H1 (cell line): ENCODE data around the gene BZW2. TPM values are rescaled to one million over a fixed set of nuclear protein-coding genes. Genes with fewer than 3 reads are reported as not detected.

Source experiments
- CTCF ChIA-PET: fragments of 300-600 bp; sonication (Branson Sonifier 250); formaldehyde crosslinking; loops from one replicate; lab custom pipeline; 2021; ENCODE audit not compliant: partially characterized antibody; lab: Charles Lee
- POLR2A ChIA-PET: fragments of 300-600 bp; sonication (Branson Sonifier 250); formaldehyde crosslinking; loops from one replicate; lab custom pipeline; 2021; ENCODE audit warnings: inconsistent platforms; ENCODE audit not compliant: partially characterized antibody; lab: Charles Lee
- DNase-seq, 2 experiments: peaks; one replicate each; pipeline versions ENCODE4 v3.0.0 to v3.0.0-alpha.2; 2010 to 2022; ENCODE audit warnings: low spot score in 2 of 2, low read depth in 1 of 2, mixed read lengths in 1 of 2
- FAIRE-seq: peaks from 2 replicates; lab custom pipeline; 2011; peaks lifted over from hg19 to GRCh38; lab: Jason Lieb, UNC
- H2AFZ ChIP-seq: 2 replicates; pipeline ENCODE4 v1.8.1; 2012; ENCODE audit warnings: low read length, inconsistent platforms
- H2AK5ac ChIP-seq: 2 replicates; pipeline ENCODE4 v1.6.1; 2013; ENCODE audit warnings: low read depth, low read length
- H2BK120ac ChIP-seq: replicated peaks from 2 replicates; pipeline ENCODE3; 2013; ENCODE audit warnings: low read depth, low read length, inconsistent platforms
- H2BK12ac ChIP-seq: 2 replicates; pipeline ENCODE4 v1.6.1; 2013; ENCODE audit warnings: low read depth, low read length
- H2BK15ac ChIP-seq: 2 replicates; pipeline ENCODE4 v1.6.1; 2013; ENCODE audit warnings: low read length
- H2BK20ac ChIP-seq: 2 replicates; pipeline ENCODE4 v1.6.1; 2013; ENCODE audit warnings: low read length
- H2BK5ac ChIP-seq: 2 replicates; pipeline ENCODE4 v1.6.1; 2013; ENCODE audit warnings: low read depth, low read length
- H3K14ac ChIP-seq: 2 replicates; pipeline ENCODE4 v1.6.1; 2013; ENCODE audit warnings: inconsistent platforms; ENCODE audit not compliant: insufficient read length
- H3K18ac ChIP-seq: 2 replicates; pipeline ENCODE4 v1.6.1; 2013; ENCODE audit warnings: low read length; ENCODE audit errors: extremely low read depth
- H3K23ac ChIP-seq: 2 replicates; pipeline ENCODE4 v1.6.1; 2013; ENCODE audit warnings: inconsistent platforms; ENCODE audit not compliant: insufficient read length
- H3K23me2 ChIP-seq: 2 replicates; pipeline ENCODE4 v1.6.1; 2013; ENCODE audit warnings: low read depth, low read length
- H3K27ac ChIP-seq: 2 replicates; pipeline ENCODE4 v1.6.1; 2011; ENCODE audit warnings: low read depth, low read length, inconsistent platforms
- H3K27me3 ChIP-seq, 4 experiments: replicated peaks in 1 of 4; 1 replicate in 1 of 4; 2 replicates in 3 of 4; pipeline versions ENCODE4 v1.6.1 to v1.8.1; 2011 to 2013; ENCODE audit warnings: low read length in 3 of 4, mild to moderate bottlenecking in 3 of 4, inconsistent platforms in 2 of 4, mixed read lengths in 2 of 4, moderate library complexity in 1 of 4; ENCODE audit not compliant: control insufficient read depth in 3 of 4, insufficient read depth in 3 of 4; ENCODE audit errors: extremely low read depth in 1 of 4
- H3K36me3 ChIP-seq, 4 experiments: 2 replicates each; pipeline versions ENCODE4 v1.6.1 to v1.8.1; 2011 to 2013; ENCODE audit warnings: mild to moderate bottlenecking in 4 of 4, low read length in 3 of 4, moderate library complexity in 2 of 4, control low read depth in 1 of 4, inconsistent platforms in 1 of 4; ENCODE audit not compliant: insufficient read depth in 4 of 4, control insufficient read depth in 2 of 4
- H3K4ac ChIP-seq: replicated peaks from 2 replicates; pipeline ENCODE3; 2013; ENCODE audit warnings: low read length, low read depth, mixed read lengths, inconsistent platforms; ENCODE audit not compliant: insufficient read length
- H3K4me1 ChIP-seq, 4 experiments: replicated peaks in 1 of 4; 1 replicate in 1 of 4; 2 replicates in 3 of 4; pipeline versions ENCODE4 v1.6.1 to v1.8.1; 2011 to 2013; ENCODE audit warnings: low read length in 3 of 4, inconsistent platforms in 2 of 4, mixed read lengths in 1 of 4; ENCODE audit not compliant: insufficient read depth in 4 of 4, control insufficient read depth in 3 of 4
- H3K4me2 ChIP-seq, 2 experiments: 2 replicates each; pipeline versions ENCODE4 v1.6.1 to v1.8.1; 2011 to 2013; ENCODE audit warnings: low read depth in 2 of 2, low read length in 2 of 2, control low read depth in 1 of 2, inconsistent platforms in 1 of 2, mild to moderate bottlenecking in 1 of 2; ENCODE audit not compliant: insufficient read depth in 1 of 2
- H3K4me3 ChIP-seq, 4 experiments: fragments of 200-600, 300-600 bp in 1 of 4; sonication (generic), shearing (Covaris generic), sonication (Bioruptor Twin) in 1 of 4; 2 replicates each; pipeline versions ENCODE4 v1.5.1 to v1.8.1; 2011 to 2016; ENCODE audit warnings: low read length in 4 of 4, low read depth in 3 of 4, control low read depth in 2 of 4, inconsistent platforms in 2 of 4, mild to moderate bottlenecking in 2 of 4, mixed read lengths in 1 of 4, moderate library complexity in 1 of 4; ENCODE audit not compliant: insufficient read depth in 2 of 4; ENCODE audit errors: extremely low read depth in 1 of 4
- H3K56ac ChIP-seq: replicated peaks from 2 replicates; pipeline ENCODE3; 2013; ENCODE audit warnings: low read depth, mild to moderate bottlenecking, mixed read lengths, low read length, inconsistent platforms; ENCODE audit not compliant: insufficient read length
- H3K79me1 ChIP-seq: 2 replicates; pipeline ENCODE4 v1.6.1; 2013; ENCODE audit warnings: low read depth, low read length, control low read depth
- H3K79me2 ChIP-seq, 2 experiments: 2 replicates each; pipeline versions ENCODE4 v1.6.1 to v1.8.1; 2012 to 2013; ENCODE audit warnings: low read length in 2 of 2, mild to moderate bottlenecking in 2 of 2, inconsistent platforms in 1 of 2; ENCODE audit not compliant: insufficient read depth in 2 of 2, control insufficient read depth in 1 of 2
- H3K9ac ChIP-seq, 4 experiments: replicated peaks in 1 of 4; 1 replicate in 1 of 4; 2 replicates in 3 of 4; pipeline versions ENCODE4 v1.6.1 to v1.8.1; 2011 to 2013; ENCODE audit warnings: low read depth in 3 of 4, low read length in 3 of 4, control low read depth in 2 of 4, mild to moderate bottlenecking in 2 of 4, moderate library complexity in 2 of 4, inconsistent platforms in 1 of 4; ENCODE audit errors: extremely low read depth in 1 of 4
- H3K9me3 ChIP-seq, 2 experiments: 2 replicates each; pipeline versions ENCODE4 v1.6.1 to v1.8.1; 2012 to 2013; ENCODE audit warnings: mild to moderate bottlenecking in 2 of 2, moderate library complexity in 2 of 2, control low read depth in 1 of 2, inconsistent platforms in 1 of 2, low read depth in 1 of 2, low read length in 1 of 2, mixed read lengths in 1 of 2; ENCODE audit not compliant: insufficient read depth in 2 of 2
- H4K20me1 ChIP-seq, 2 experiments: replicated peaks in 1 of 2; 2 replicates each; pipeline versions ENCODE3 to v1.8.1; 2011 to 2013; ENCODE audit warnings: inconsistent platforms in 2 of 2, low read length in 2 of 2, mild to moderate bottlenecking in 1 of 2; ENCODE audit not compliant: insufficient read depth in 2 of 2, control insufficient read depth in 1 of 2
- H4K5ac ChIP-seq: 2 replicates; pipeline ENCODE4 v1.6.1; 2013; ENCODE audit warnings: low read length, low read depth, mixed read lengths, inconsistent platforms; ENCODE audit not compliant: insufficient read length
- H4K8ac ChIP-seq: 2 replicates; pipeline ENCODE4 v1.8.0; 2013; ENCODE audit warnings: mild to moderate bottlenecking, moderate library complexity, low read length, inconsistent platforms; ENCODE audit not compliant: insufficient read depth; ENCODE audit errors: extremely low read depth
- H4K91ac ChIP-seq: replicated peaks from 2 replicates; pipeline ENCODE3; 2013; ENCODE audit warnings: low read length, mixed read lengths, inconsistent platforms; ENCODE audit not compliant: insufficient read length
- CHD2 ChIP-seq: IDR thresholded peaks from 2 replicates; pipeline ENCODE4 v1.6.1; 2012; ENCODE audit warnings: low read length, improper control_type of control experiment
- CTBP2 ChIP-seq: IDR thresholded peaks from 2 replicates; pipeline ENCODE4 v1.7.0; 2011; ENCODE audit warnings: borderline replicate concordance, mild to moderate bottlenecking, moderate library complexity, mixed read lengths, low read length; ENCODE audit not compliant: insufficient read depth, insufficient read length
- RBBP5 ChIP-seq: IDR thresholded peaks from 2 replicates; pipeline ENCODE4 v1.7.1; 2012; ENCODE audit warnings: low read depth, mild to moderate bottlenecking, inconsistent platforms, low read length, moderate library complexity, borderline replicate concordance
- SIX5 ChIP-seq: IDR thresholded peaks from 2 replicates; pipeline ENCODE4 v1.6.1; 2011; ENCODE audit warnings: mild to moderate bottlenecking, low read depth, low read length
- WGBS, 2 experiments: shearing (Covaris generic) in 1 of 2; methylation state at CpG; one replicate each; pipeline versions ENCODE4 v1.1.6 to v1.1.7; 2013 to 2015; ENCODE audit warnings: low lambda C conversion rate in 2 of 2, mixed read lengths in 2 of 2, inconsistent platforms in 1 of 2, low coverage in 1 of 2, missing lambda C conversion rate in 1 of 2; ENCODE audit not compliant: insufficient replicate concordance in 2 of 2, insufficient coverage in 1 of 2, insufficient read length in 1 of 2; ENCODE audit errors: extremely low coverage in 1 of 2, missing lambda C conversion rate in 1 of 2; 5-methylcytosine and 5-hydroxymethylcytosine counted together
- polyA plus RNA-seq, 7 experiments: library from polyadenylated mRNA; depleted of rRNA in 3 of 7; stranded (reverse) in 5 of 7; unstranded in 2 of 7; fragments of >200 nt in 5 of 7; fragments of 200-250 nt in 2 of 7; gene quantifications; 1 replicate in 5 of 7; 2 replicates in 1 of 7; 4 replicates in 1 of 7; pipeline versions ENCODE4 v1.2.1 to v1.2.3, GENCODE V29; 2011 to 2013; ENCODE audit warnings: missing spikeins in 2 of 7, mixed read lengths in 2 of 7
- total RNA-seq: library from RNA; stranded (reverse); fragmentation: NEBNext Ultra II Directional; extraction: Animal tissue kit (Norgen Biotek cat#: 25700); gene quantifications from 2 replicates; pipeline ENCODE4 v1.2.1, GENCODE V29; 2021

BZW2 gene
- total and polyA plus RNA-seq, 2 of the 8 experiments (the other 6 are each of a cell fraction or from before 2014, with no cell fraction given) = 32.3 to 103 TPM

DNA sequence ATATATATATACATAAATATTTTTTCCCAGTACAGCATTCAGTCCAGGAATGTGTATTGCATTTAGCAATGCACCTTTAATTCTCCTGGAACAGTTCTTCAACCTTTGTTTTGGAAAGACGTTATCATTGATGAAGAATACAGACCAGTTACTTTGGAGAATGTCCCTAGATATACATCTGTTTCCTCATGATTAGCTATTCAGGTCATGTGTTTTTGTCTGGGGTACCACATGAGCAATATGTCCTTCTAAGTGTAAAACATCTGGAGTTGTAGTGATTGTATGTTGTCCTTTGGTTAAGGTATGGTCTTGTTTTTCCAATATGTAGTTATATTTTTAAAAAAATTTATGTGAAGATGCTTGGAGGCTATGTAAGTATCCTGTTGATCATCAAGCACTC lies 10.2 kb downstream of the BZW2 start:
- TF ChIP-seq RBBP5 = no peak
- TF ChIP-seq CHD2 = no peak
- TF ChIP-seq SIX5 = no peak
- no peak for TF ChIP-seq CTBP2
- Histone ChIP-seq H3K23me2 (no peaks in the 10 kb centered on the region; the same call in 1 of the 2 replicates), H2AK5ac (no peak overlapping the region), H4K91ac (no peak overlapping the region), H3K79me2 (peaks cover 8 to 95% of the 10 kb centered on the region in 2 experiments), H3K4me1 (peaks cover 0 to 3% (median 2%) of the 10 kb centered on the region in 4 experiments; a peak in 2 of 7 replicates), H3K27ac (no peak overlapping the region), H3K9ac (no peak overlapping the region), H3K79me1 (peaks cover 5% of the 10 kb centered on the region; the same call in 1 of the 2 replicates), H4K5ac (no peak overlapping the region), H2BK120ac (no peak overlapping the region), H3K4ac (no peak overlapping the region), H3K4me2 (no peak overlapping the region), H2BK12ac (no peak overlapping the region), H4K20me1 (peaks cover 2 to 8% of the 10 kb centered on the region in 2 experiments), H2BK15ac (no peak overlapping the region), H2BK20ac (no peak overlapping the region), H3K56ac (no peak overlapping the region), H3K18ac (no peak overlapping the region), H3K23ac (no peak overlapping the region), H3K9me3 (no peaks in the 10 kb centered on the region), H3K14ac (no peak overlapping the region), H3K36me3 (no peaks in the 10 kb centered on the region), H3K4me3 (no peak overlapping the region), H2BK5ac (no peak overlapping the region), H2AFZ (no peak overlapping the region), H3K27me3 (no peaks in the 10 kb centered on the region), H4K8ac (no peak overlapping the region)
- ChIA-PET CTCF (interaction anchor here (0.7 kb wide), 1 partner anchor 115 kb away, joined by 3 read pairs; no protein-coding TSS in a partner anchor), POLR2A (interaction anchor here (6.5 kb wide), 1 partner anchor 9 kb away, joined by 52 read pairs; the partner anchor contains the start of genes ANKMY2 and BZW2)
- 87% methylated on average over 1 of the region's 1 CpG; no CpG with 5 or more reads in 1 of the 2 experiments for WGBS, 2 experiments
- FAIRE-seq = no peak
- DNase-seq = no peak
